NCI-H510A (cell line): ENCODE results near the gene CCDC43.
"Not testable (repeated sequence)": the region's sequence is repeated elsewhere in the genome, so short reads cannot be mapped to it uniquely, and the experiment has no call there.

Experiments
- DNase-seq: peaks from one replicate; lab custom pipeline; 2025; lab: John Stamatoyannopoulos, UW

CCDC43 gene

DNA sequence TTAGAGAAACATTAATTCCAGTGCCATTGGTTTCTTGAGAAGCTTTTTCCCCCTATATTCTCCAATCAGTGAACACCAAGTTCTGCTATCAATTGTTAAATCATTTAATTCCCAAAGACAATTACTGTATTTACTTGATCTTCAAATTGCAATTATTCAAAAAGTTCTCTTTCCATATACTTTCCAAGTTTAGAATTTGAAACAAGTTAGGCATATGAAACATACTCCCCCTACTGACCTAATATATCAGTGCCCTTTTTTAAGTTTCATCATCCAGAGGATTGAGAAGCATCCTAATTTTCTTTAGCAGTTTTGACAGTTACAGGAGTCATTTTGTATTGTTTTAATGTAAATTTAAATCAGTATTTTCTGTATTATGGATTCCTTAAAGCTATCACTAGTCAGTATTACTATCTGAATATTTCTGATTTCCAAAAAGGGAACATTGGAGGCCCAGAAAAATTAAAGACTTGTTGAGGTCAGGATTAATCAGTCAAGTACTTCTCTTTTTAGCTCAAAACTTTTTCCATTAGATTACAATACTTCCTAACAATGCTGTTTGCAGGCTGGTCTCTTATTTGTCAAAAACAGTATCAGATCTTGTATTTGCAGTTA lies 17.0 kb downstream of the CCDC43 start:
- no peak for DNase-seq

DNA sequence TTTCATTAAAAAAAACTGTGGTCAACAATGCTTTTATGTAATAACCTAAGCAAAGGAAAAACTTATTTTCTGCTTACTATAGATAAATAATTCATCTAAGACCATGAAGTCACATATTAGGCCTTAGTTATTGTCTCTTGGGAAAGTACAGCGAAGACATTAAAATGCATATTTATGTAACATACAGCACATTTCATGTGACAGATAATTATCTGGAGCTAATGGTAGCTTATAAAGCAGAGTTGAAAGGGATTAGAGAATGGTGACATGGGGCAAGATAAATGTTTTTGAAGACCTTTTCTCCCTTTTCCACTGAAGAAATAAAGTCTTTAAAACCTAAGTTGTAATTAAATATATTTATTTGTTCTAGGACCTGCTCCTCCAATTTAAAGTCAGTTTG lies 23.6 kb downstream of the CCDC43 start:
- DNase-seq, result no peak

DNA sequence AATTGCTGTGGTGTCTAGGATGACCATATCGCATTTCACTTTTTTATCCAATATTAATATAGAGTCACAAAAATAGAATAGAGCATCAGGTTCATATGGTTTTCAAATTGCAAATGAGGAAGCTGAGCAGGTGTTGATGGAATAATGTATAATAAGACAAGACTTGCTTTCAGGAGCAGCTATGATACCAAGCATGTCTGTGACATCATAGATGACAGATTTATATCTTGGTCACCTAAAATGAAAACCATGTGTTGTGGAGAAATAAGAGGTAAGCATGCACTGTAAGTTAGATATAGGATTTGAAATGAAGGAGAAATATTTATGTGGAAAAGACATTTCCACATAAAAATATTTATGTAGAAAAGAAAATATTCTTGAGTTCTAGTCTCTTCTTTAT lies 24.7 kb downstream of the CCDC43 start:
- no peak for DNase-seq

DNA sequence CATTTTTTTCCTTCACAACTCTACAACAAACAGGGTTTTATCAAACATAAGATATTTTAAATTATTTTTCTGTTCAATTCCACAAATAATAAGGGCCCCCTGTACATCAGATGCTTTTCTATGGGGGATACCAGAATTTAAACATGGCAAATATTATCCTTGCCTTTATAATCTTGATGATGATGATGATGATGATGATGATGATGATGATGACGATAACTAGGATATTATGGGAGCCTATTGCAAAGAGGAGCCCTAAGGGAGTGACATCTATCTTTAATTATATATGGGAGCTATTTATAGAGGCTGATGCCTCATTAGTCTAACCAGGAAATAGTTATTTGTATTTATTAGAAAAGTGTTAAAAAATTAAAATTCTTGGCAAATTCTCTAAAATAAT lies 26.5 kb downstream of the CCDC43 start:
- no peak for DNase-seq

DNA sequence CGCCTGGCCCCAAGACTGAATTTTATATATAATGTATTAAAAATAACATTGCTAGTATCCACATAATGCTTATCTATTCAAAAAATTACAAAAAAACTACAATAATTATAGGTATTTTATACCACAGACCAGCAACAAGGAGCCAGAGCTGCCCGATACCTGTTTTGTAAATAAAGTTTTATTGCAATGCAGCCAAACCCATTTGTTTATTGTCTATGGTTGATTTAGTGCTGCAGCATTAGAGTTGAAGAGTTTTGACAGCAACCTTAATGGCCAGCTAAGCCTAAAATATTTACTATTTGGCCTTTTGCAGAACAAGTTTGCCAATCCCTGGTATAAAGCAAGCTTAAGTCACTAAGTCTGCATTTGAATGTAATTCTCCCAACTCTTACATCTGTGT lies 27.7 kb downstream of the CCDC43 start:
- DNase-seq, result no peak

DNA sequence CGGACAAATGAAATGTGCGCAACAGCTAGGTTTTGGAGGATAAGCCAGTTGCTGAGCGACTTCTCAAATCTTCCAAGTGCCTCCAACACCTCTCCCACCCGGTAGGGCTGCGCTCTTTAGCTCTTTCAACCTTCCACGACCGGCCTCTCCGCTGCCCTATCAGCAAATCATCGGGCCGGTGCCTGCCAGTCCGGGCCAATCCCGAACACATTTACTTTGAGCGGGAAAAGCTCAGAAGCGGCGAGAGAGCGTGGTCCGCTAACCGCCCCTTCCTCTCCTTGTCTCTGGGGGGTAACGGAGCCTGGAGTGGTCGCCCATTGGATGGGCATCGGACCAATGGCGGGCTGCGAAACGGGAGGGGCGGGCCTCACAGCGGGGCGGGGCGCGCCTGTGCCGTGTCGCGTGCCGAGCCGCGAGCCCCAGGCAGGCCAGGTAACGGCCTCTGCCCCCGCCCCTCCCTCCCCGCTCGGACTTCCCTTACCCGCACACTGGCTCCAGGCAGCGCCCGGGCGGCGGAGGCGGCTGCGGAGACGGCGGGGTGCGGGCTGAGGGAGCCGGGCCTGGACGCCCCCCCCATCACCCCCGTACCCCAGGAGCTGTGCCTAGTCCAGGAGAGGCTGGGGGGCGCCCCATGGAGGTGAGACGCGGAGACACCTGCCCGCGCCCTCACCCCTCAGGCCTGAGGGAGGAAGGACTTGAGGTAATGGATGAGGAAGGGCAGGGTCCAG lies 33.4 kb downstream of the CCDC43 start, which contains the start of gene MEIOC:
Gene MEIOC (plus strand): TSS at position 486 of the 728 bp plus-strand sequence. CDS start 146 bp downstream, at position 632.
- DNase-seq, result peak; percentile 78

DNA sequence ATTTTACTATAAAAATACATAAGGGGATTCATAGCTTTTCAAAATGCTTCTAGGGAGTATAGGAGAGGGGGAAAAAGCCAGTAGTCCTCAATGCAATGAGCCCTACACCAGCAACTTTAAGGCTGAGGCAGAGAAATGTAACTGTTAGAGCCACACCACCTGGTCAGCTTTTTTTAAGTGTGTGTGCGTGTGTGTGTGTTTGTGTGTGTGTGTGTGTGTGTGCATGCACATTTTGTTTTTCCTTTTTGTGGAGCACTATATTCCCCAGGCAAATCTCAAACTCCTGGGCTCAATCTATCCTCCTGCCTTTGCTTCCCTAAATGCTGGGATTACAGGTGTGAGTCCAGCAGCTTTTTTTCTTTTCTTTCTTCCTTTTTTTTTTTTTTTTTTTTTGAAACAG lies 35.6 kb downstream of the CCDC43 start:
- DNase-seq, result no peak

- no peak for DNase-seq
These were observed 36.2 kb downstream of the CCDC43 start for GRCh38 chr17:44653384-44653783.

DNA sequence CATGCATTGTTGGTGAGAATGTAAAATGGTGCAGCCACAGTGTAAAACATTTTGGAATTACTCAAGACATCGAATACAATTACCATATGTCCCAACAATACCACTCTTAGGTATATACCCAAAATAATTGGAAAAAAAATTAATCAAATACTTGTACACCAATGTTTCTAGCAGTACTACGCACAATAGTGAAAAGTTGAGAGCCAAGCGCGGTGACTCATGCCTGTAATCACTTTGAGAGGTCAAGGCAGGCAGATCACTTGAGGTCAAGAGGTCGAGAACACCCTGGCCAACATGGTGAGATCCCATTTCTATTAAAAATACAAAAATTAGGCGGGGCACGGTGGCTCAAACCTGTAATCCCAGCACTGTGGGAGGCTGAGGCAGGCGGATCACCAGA lies 36.8 kb downstream of the CCDC43 start:
- DNase-seq, result no peak

GRCh38 chr17:44651228-44651627 lies 38.3 kb downstream of the CCDC43 start:
- no peak for DNase-seq

- DNase-seq, result no peak
These were observed 40.6 kb downstream of the CCDC43 start for GRCh38 chr17:44648963-44649362.

- DNase-seq, result no peak
These were observed 41.8 kb downstream of the CCDC43 start for GRCh38 chr17:44647736-44648135.

DNA sequence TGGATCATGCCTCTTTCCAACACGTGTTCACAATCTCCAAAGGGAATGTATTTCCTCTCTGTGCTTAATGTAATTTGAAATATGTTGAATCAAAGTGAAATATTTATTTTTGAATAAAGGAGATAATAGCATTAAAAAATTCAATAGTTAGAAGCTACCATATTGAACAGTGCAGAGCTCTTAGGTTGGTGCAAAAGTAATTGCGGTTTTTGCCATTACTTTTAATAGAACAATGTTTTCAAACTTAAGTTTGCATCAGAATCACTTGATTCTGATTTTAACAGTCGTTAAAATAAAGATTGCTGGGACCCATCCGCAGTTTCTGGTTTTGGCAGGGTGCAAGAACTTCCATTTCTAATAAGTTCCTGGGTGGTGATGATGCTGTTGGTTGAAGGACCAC lies 43.3 kb downstream of the CCDC43 start:
- DNase-seq, result no peak

DNA sequence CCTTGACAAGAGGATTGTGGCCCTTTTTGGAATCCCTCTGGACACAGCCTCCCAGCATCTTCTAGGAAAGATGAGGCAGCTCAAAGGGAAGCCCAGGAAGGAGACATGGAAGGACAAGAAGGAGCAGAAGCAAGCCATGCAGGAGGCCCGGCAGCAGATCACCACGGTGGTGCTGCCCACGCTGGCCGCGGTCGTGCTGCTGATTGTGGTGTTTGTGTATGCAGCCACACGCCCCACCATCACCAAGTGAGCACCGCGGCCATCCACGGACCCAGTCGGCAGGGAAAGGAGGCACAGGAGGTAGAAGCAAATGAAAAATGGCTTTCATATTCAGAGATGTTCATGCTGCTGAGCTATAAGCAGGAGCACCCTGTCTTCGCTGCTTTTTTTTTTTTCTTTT lies 44.2 kb downstream of the CCDC43 start:
- DNase-seq, result no peak

GRCh38 chr17:44642834-44643233 lies 46.7 kb downstream of the CCDC43 start:
- DNase-seq, result no peak

GRCh38 chr17:44637066-44637465 lies 52.5 kb downstream of the CCDC43 start:
- DNase-seq, result no peak

GRCh38 chr17:44636562-44636961 lies 53.0 kb downstream of the CCDC43 start:
- DNase-seq, result no peak

- not testable (repeated sequence) for DNase-seq
These were observed 55.2 kb downstream of the CCDC43 start for GRCh38 chr17:44634401-44634800.

DNA sequence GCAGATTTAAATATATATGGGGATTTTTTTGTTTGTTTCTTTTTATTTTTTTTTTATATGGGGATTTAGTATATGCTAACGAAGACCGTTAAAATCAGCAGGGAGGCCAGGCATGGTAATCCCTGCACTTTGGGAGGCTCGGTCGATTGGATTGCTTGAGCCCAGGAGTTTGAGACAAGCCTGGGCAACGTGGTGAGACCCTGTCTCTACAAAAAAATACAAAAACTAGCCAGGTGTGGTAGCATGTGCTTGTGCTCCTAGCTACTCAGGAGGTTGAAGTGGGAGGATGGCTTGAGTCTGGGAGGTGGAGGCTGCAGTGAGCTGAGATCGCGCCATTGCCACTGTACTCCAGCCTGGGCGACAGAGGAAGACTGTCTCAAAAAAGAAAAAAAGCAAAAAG lies 55.6 kb downstream of the CCDC43 start:
- DNase-seq, result no peak

- DNase-seq, result no peak
These were observed 58.9 kb downstream of the CCDC43 start for GRCh38 chr17:44630703-44631102.

DNA sequence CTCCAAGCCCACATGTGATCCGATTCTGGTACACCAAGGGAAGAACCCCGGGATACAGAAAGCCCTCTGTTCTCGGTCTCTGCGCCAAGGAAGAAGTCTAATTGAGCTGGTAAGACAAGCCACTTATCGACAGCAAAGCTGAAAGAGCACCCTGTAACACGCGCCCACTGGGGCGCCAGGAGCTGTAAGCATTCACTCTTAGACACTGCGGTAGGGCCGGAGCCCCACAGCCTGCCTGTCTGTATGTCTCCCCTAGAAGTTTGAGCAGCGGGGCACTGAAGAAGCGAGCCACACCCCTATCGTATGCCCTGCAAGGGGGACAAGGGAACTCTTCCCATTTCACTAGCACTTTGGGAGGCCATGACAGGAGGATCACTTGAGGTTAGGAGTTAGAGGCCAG lies 60.3 kb downstream of the CCDC43 start:
- DNase-seq, result no peak

DNA sequence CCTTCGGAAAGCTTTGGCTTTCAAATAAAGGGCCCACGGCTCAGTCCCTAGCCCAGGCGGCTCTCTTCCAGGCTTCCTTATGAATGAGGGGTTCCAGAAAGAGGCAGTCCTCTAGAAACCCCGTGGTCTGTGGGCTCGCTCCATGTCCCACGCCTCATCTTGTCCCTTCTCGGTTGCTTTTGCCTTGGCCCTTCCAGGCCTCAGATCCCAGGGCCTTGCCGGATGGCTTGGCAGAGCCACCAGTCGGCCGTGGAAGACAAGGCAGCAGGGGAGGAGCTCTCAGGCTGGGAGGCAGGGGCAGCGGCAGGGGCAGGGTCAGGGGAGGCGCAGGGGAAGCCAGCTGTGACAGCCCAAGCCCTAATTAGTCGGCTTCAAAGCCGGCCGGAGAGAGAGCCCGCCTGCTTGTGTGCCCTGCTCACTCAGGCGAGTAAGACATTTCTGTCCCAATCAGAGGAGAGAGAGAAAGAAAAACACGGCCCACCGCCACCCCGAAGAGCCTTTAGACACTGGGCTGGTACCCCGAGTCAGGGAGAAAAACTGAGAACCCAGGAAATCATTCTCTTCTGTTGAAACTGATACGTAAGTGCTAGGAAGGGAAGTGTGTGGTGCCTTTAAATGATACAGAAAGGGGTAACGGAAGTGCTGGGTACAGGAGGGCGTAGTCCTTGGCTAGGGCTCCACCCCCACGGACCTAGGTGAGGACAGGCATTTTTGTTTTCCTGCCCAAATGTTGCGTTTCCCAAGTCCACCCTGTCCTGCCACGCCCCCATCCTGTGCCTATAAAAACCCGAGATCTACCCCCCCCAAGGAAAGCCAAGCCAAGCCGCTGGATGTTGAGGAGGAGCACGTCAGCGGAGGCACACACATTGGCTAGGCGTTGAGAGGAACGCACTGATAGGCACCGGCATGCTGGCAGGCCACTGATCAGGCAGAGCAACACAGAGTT lies 61.1 kb downstream of the CCDC43 start:
- peak; percentile 78 for DNase-seq
